22Rv1 (cell line): ENCODE results near the gene NEK8.

Experiments
- H3K27ac ChIP-seq: fragments of 450-650 bp; 2 replicates; pipeline ENCODE4 v1.5.1; 2017
- ZFX ChIP-seq: fragments of 450-650 bp; IDR thresholded peaks from 2 replicates; pipeline ENCODE4 v1.6.1; 2017; ENCODE audit warnings: antibody characterized with exemption, borderline replicate concordance
- TF ChIP-seq, protein P1 (sequence below): fragments of 450-650 bp; IDR thresholded peaks from 2 replicates; pipeline ENCODE4 v1.5.1; 2017; ENCODE audit warnings: mild to moderate bottlenecking

NEK8 gene

DNA sequence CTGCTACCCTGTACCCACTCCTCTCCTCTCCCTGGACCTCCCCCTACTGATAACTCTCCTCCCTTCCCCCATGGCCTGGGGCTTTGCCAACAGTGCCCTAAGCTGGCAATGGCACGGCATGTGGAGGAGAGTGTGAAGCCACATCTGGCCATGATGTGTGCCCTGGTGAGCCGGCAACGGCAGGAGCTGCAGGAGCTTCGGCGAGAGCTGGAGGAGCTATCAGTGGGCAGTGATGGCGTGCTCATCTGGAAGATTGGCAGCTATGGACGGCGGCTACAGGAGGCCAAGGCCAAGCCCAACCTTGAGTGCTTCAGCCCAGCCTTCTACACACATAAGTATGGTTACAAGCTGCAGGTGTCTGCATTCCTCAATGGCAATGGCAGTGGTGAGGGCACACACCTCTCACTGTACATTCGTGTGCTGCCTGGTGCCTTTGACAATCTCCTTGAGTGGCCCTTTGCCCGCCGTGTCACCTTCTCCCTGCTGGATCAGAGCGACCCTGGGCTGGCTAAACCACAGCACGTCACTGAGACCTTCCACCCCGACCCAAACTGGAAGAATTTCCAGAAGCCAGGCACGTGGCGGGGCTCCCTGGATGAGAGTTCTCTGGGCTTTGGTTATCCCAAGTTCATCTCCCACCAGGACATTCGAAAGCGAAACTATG lies 20.4 kb downstream of the NEK8 start:
- peak overlapping the region; percentile 96 for H3K27ac ChIP-seq
- TF ChIP-seq ZFX = no peak
- TF ChIP-seq, protein P1, sequence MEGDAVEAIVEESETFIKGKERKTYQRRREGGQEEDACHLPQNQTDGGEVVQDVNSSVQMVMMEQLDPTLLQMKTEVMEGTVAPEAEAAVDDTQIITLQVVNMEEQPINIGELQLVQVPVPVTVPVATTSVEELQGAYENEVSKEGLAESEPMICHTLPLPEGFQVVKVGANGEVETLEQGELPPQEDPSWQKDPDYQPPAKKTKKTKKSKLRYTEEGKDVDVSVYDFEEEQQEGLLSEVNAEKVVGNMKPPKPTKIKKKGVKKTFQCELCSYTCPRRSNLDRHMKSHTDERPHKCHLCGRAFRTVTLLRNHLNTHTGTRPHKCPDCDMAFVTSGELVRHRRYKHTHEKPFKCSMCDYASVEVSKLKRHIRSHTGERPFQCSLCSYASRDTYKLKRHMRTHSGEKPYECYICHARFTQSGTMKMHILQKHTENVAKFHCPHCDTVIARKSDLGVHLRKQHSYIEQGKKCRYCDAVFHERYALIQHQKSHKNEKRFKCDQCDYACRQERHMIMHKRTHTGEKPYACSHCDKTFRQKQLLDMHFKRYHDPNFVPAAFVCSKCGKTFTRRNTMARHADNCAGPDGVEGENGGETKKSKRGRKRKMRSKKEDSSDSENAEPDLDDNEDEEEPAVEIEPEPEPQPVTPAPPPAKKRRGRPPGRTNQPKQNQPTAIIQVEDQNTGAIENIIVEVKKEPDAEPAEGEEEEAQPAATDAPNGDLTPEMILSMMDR = no peak

DNA sequence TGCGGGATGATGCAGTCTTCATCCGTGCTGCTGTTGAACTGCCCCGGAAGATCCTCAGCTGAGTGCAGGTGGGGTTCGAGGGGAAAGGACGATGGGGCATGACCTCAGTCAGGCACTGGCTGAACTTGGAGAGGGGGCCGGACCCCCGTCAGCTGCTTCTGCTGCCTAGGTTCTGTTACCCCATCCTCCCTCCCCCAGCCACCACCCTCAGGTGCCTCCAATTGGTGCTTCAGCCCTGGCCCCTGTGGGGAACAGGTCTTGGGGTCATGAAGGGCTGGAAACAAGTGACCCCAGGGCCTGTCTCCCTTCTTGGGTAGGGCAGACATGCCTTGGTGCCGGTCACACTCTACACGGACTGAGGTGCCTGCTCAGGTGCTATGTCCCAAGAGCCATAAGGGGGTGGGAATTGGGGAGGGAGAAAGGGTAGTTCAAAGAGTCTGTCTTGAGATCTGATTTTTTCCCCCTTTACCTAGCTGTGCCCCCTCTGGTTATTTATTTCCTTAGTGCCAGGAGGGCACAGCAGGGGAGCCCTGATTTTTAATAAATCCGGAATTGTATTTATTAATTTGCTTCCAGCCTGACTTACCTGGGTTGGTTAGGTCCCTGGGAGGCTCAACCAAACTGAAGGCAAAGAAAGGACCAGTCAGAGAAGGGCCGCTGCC lies 21.1 kb downstream of the NEK8 start:
- no peak for TF ChIP-seq ZFX
- H3K27ac ChIP-seq = peak overlapping the region; percentile 96

DNA sequence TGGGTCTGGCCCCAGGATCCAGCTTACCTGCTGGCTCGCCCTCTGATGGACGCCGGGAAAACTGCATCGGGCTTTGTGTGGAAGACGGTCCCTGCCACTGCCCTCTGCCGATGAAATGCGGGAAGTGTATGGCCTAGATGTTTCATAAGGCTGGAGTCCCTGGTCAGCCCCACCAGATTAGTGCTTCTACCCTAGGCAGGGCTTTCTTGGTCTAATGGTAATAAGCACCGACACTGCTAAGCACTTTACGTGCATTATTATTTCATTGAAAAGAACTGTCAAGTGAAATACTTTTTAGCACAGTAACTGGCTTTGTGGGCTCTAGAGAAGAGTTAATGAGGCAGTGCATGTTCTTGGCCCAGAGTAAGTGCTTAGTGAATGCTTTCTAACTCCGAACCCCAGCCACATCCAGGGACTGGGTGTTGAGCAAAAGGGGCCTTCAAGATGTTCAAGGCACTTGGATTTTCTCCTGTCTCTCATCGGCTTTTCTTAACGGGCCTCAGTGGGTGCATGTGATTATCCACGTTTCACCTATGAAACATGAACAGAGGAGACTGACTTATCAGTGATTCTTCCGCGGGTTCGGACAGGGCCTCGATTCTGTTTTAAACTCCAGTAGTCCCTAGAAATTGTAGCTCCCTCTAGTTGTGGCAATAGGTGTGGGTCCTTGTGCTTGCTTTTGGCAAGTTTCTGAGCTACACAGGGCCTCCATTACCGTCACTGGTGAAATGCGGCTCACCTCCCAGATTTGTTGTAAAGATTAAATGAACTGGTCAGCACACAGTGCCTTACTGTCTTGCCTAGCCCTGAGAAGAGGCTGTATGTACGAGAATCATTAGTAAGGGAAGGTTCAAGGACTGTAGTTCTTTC lies 21.8 kb downstream of the NEK8 start:
- peak overlapping the region; percentile 96 for H3K27ac ChIP-seq
- TF ChIP-seq, protein P1 = peak; percentile 99
- no peak for TF ChIP-seq ZFX

DNA sequence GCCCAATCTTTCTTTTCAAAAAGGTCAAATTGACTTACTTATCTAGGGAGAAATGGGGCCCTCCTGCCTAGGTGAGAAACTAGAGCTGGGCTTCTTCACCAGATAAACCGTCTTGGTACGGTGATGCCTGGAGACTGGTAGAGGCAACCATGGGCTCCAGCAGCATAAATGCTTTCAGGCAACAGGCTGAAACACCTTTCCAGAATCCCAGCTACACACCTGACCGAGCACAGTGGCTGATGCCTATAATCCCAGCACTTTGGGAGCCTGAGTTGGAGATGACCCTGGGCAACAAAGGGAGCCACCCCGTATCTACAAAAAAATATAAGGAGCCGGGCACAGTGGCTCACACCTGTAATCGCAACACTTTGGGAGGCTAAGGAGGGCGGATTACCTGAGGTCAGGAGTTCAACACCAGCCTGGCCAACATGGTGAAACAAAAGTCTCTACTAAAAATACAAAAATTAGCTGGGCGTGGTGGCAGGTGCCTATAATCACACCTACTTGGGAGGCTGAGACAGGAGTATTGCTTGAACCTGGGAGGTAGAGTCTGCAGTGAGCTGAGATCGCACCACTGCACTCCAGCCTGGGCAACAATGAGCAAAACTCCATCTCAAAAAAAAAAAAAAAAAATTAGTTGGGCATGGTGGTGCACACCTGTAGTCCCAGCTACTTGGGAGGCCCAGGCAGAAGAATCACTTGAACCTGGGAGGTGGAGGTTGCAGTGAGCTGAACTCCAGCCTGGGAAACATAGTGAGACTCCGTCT lies 23.2 kb downstream of the NEK8 start:
- peak overlapping the region; percentile 96 for H3K27ac ChIP-seq
- no peak for TF ChIP-seq ZFX
- TF ChIP-seq, protein P1 = no peak

DNA sequence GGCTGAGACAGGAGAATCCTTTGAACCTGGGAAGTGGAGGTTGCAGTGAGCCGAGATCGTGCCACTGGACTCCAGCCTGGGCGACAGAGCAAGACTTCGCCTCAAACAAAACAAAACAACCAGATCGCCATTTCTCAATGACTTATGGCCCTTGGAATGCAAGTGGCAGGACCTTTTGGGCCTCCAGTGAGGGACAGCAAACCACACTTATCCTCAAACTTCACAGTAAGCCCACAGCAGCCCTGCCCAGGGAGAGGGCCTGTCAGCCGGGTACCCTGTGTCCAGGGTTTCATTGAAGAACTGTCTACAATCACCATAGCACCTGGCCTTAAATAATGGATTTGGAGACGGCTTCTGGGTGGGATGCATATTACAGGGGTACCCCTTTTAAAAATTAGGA lies 26.9 kb downstream of the NEK8 start:
- peak overlapping the region; percentile 48 for H3K27ac ChIP-seq
- TF ChIP-seq ZFX = no peak
- TF ChIP-seq, protein P1 = no peak

DNA sequence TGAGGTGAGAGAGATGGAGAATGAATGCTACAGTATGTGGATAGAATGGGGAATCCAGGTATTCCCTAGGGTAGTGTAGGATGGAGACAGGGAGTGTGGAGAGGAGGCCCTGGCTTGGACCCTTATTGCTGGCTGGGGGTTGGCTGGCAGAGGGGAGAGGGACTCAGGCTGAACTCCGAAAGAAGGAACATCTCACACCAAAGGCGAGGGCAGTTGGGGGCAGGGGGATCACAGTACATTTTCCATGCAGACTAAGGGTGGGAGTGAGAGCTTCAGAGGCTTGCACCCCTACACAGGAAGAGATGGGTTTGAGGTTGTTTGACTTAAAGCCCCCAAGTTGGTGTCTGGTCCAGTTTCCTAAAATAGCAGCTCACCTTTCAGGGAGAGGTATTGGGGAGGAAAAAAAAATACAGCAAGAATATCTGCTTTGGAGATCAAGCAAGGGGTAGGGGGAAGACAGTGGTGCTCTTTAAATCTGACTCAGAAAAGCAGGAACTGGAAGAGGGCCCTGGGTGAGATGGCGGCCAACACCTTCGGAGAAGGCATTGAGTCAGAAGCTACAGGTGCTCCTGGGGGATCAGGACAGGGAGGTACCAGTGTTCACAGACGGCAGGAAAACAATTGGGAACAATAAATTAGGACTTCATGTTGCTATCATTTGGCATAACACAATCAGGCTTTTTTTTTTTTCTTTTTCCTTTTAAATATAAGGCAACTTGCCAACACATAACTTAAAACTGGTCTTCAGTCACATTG lies 27.6 kb downstream of the NEK8 start:
- H3K27ac ChIP-seq = peak overlapping the region; percentile 48
- no peak for TF ChIP-seq ZFX
- TF ChIP-seq, protein P1 = no peak
